NT2/D1 (cell line): ENCODE measurements around the gene LRP1-AS.

ENCODE experiments used
- SUZ12 ChIP-seq: IDR thresholded peaks from 2 replicates; pipeline ENCODE4 v1.6.1; 2011; ENCODE audit not compliant: insufficient read length, insufficient read depth; ENCODE audit errors: extremely low read depth
- YY1 ChIP-seq: IDR thresholded peaks from 2 replicates; pipeline ENCODE4 v1.6.1; 2011; ENCODE audit not compliant: insufficient read length, insufficient read depth
- ZNF274 ChIP-seq: IDR thresholded peaks from 2 replicates; pipeline ENCODE4 v1.6.1; 2011; ENCODE audit warnings: mild to moderate bottlenecking, low read depth, low read length

DNA sequence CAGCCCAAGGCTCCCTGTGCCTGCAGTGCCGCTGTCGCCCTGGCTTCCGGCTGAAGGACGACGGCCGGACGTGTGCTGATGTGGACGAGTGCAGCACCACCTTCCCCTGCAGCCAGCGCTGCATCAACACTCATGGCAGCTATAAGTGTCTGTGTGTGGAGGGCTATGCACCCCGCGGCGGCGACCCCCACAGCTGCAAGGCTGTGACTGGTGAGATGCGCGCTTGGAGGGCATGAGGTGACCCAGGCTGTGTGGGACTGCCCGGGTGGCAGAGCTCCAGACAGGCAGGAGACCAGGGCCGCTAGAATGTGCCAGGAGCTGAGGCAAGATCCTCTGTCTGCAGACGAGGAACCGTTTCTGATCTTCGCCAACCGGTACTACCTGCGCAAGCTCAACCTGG is 49.5 kb upstream of the LRP1-AS start:
- no peak for TF ChIP-seq YY1
- no peak for TF ChIP-seq ZNF274
- TF ChIP-seq SUZ12: no peak
